Left ventricle myocardium inferior (tissue), 1 donor: ENCODE results near the gene TMEM151B. TPM values are rescaled to one million over a fixed set of nuclear protein-coding genes. Genes with fewer than 3 reads are reported as not detected.

ENCODE experiments used
- DNase-seq: peaks from one replicate; pipeline ENCODE4 v3.0.0-alpha.2; 2020
- H3K27ac ChIP-seq: fragments of 200-600 bp; replicated peaks from 2 replicates; pipeline ENCODE4 v1.8.0; 2021
- H3K27me3 ChIP-seq: fragments of 200-600 bp; 2 replicates; pipeline ENCODE4 v1.8.0; 2021; ENCODE audit warnings: low read depth
- H3K36me3 ChIP-seq: fragments of 200-600 bp; 2 replicates; pipeline ENCODE4 v1.8.0; 2021
- H3K4me1 ChIP-seq: fragments of 200-600 bp; 2 replicates; pipeline ENCODE4 v1.8.0; 2021
- H3K4me3 ChIP-seq: fragments of 200-600 bp; 2 replicates; pipeline ENCODE4 v1.8.0; 2021; ENCODE audit warnings: mild to moderate bottlenecking, moderate library complexity
- H3K9me3 ChIP-seq: fragments of 200-600 bp; replicated peaks from 2 replicates; pipeline ENCODE4 v1.8.0; 2021
- intact Hi-C: fragments of 100-400 bp; cut with micrococcal nuclease; formaldehyde crosslinking; loops from one replicate; pipeline ENCODE4 v1.11.0; 2022
- total RNA-seq: library from RNA; stranded (reverse); fragmentation: NEBNext Ultra II Directional; extraction: Animal tissue kit (Norgen Biotek cat#: 25700); gene quantifications from one replicate; pipeline ENCODE4 v1.2.1, GENCODE V29; 2021
- TF ChIP-seq, protein P1 (sequence below): fragments of 200-600 bp; IDR thresholded peaks from 2 replicates; pipeline ENCODE4 v1.8.0; 2021; ENCODE audit warnings: antibody characterized with exemption, mild to moderate bottlenecking, borderline replicate concordance
- donor health status: DM: no; HTN: yes; CAD: no; lungs with severe emphysema.

TMEM151B gene
- total RNA-seq, 1 donor from 2014 or later: not detected

DNA sequence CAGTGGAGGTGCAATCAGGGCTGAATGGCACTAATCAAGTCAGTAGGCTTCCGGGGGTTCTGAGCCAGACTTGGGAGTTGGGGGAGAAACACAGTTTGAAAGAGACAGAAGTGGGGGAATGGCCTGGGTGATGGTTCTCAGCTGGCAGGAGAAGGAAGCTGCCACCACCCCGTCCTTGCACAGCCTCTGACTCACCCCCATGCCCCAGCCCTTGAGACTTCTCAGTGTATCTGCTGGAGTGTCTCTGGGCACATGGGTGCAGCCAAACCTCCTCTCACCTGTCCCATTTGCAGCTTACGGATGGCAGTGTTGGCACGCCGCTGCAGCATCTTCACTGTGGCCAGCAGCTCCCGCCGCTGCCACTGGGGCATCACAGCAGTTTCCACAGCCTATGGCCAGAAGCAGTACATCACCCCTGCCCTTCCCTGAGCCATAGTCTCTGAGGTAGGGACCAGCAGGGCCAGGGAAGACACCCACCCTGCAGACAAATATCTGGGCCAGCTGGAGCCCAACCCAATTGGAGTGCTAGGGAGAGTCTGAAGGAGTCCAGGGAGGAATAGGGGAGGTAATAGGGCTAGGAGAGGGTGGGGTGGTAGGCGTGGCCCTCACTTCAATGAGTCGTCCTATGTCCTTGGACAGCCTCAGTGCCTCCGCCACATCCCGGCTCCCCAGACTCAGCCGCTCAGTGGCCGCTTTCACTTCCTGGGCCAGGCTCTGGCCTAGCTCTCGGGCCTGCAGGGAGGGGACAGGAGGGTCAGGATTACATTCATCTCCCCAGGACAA, 31.7 kb downstream of the TMEM151B start:
- intact Hi-C loops: no loop called here
- peaks cover 69% of the 10 kb centered on the region for H3K36me3 ChIP-seq
- TF ChIP-seq, protein P1, sequence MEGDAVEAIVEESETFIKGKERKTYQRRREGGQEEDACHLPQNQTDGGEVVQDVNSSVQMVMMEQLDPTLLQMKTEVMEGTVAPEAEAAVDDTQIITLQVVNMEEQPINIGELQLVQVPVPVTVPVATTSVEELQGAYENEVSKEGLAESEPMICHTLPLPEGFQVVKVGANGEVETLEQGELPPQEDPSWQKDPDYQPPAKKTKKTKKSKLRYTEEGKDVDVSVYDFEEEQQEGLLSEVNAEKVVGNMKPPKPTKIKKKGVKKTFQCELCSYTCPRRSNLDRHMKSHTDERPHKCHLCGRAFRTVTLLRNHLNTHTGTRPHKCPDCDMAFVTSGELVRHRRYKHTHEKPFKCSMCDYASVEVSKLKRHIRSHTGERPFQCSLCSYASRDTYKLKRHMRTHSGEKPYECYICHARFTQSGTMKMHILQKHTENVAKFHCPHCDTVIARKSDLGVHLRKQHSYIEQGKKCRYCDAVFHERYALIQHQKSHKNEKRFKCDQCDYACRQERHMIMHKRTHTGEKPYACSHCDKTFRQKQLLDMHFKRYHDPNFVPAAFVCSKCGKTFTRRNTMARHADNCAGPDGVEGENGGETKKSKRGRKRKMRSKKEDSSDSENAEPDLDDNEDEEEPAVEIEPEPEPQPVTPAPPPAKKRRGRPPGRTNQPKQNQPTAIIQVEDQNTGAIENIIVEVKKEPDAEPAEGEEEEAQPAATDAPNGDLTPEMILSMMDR: no peak

DNA sequence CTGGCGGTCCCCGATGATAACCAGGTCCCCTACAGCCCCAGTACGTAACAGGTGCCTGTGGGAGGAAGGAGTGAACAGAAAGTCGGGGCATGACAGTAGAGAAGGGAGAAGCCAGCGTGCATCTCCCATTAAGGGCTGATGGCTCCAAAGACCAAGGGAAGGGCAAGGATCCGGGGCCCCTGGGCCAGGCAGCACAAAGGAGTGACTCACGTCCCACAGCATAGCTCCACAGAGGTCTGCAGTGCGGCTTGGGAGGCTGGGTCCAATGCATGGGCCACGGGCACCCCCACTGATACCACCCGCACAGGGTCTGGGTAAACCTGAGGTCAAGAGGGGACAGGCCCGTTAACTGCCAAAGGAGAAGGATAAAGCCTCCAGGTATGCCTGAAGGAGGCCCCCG, 32.6 kb downstream of the TMEM151B start:
- TF ChIP-seq, protein P1: no peak
- peaks cover 78% of the 10 kb centered on the region for H3K36me3 ChIP-seq
- H3K27me3 ChIP-seq: peaks cover 2% of the 10 kb centered on the region
- no peak for DNase-seq
- H3K9me3 ChIP-seq: no peaks in the 10 kb centered on the region
- H3K4me1 ChIP-seq: peaks cover 3% of the 10 kb centered on the region
- no peak overlapping the region for H3K4me3 ChIP-seq
- H3K27ac ChIP-seq: no peak overlapping the region
- intact Hi-C loops: no loop called here

More for the DNA sequence above, 31.7 kb downstream of the TMEM151B start:
- no peak overlapping the region for H3K27ac ChIP-seq
- H3K4me3 ChIP-seq: no peak overlapping the region
- H3K9me3 ChIP-seq: no peaks in the 10 kb centered on the region
- peaks cover 11% of the 10 kb centered on the region for H3K27me3 ChIP-seq
- peaks cover 12% of the 10 kb centered on the region for H3K4me1 ChIP-seq
- no peak for DNase-seq

DNA sequence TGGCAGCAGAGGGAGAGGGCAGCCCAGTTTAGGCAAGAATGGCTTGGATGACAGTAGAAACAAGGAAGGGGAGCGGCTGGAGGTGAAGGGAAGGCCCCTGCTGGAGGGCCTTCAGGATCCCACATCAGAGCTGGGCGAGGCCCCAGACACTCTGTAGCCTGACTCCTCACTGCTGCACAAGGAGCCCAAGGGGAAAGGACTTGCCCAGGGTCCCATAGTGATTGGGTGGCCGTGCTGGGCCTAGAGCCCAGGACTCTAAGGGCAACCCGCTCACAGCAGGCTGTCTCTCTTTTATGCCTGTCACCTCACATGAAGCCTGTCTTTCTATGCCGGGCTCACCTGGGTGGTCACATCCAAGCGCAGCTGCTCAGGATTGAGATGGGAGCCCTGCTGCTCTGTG, 33.6 kb downstream of the TMEM151B start:
- H3K4me1 ChIP-seq: peaks cover 7% of the 10 kb centered on the region
- no peaks in the 10 kb centered on the region for H3K27me3 ChIP-seq
- H3K9me3 ChIP-seq: no peaks in the 10 kb centered on the region
- H3K4me3 ChIP-seq: no peak overlapping the region
- H3K36me3 ChIP-seq: peaks cover 86% of the 10 kb centered on the region
- intact Hi-C loops: no loop called here
- H3K27ac ChIP-seq: no peak overlapping the region
- TF ChIP-seq, protein P1: no peak
- no peak for DNase-seq

DNA sequence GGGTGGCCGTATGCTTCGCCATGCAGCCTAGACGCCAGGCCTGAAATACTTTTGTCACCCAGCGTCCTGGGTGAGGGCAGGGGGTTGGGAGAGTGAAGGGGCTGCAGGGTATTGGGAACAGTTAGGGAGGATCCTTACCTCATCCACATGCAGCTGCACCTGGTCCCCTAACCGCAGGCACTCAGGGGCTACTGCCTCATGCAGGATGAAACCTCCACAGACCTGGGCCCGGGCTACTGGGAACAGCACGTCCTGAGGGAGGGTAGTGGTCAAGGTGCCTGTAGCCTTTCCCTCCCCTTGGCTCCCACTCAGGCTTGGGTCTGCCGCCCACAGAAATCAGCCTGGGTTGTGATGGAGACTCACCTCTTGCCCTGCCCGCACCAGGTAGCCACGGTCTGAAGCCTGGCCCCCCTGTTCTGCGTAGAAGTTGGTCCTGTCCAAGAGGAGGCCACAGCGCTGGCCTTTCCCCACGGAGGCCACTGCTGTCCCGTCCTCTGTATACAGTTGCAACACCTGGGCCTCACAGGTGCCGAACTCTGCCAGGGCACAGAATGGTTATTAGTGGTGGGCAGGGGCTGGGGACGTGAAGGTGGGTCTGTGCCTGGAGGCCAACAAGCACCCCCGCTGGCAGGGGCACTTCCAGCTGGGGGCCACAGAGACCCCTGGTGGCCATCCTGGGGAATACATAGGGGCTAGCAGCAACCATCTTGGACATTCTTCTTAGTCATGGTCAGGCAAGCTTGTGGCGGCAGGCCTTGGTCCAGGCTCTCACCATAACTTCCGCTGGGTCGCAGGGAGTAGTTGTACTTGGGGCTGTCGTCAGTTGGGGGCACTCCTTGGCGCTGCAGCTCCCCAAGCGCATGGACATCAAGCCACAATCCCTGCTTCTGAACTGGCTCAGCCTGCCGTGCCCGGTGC, 34.3 kb downstream of the TMEM151B start:
- peak; percentile 24 for DNase-seq
- Histone ChIP-seq H3K4me1 (peaks cover 14% of the 10 kb centered on the region), H3K27ac (no peak overlapping the region), H3K9me3 (no peaks in the 10 kb centered on the region), H3K36me3 (peaks cover 93% of the 10 kb centered on the region), H3K4me3 (no peak overlapping the region), H3K27me3 (no peaks in the 10 kb centered on the region)
- intact Hi-C loops: no loop called here
- TF ChIP-seq, protein P1: peak; percentile 71

DNA sequence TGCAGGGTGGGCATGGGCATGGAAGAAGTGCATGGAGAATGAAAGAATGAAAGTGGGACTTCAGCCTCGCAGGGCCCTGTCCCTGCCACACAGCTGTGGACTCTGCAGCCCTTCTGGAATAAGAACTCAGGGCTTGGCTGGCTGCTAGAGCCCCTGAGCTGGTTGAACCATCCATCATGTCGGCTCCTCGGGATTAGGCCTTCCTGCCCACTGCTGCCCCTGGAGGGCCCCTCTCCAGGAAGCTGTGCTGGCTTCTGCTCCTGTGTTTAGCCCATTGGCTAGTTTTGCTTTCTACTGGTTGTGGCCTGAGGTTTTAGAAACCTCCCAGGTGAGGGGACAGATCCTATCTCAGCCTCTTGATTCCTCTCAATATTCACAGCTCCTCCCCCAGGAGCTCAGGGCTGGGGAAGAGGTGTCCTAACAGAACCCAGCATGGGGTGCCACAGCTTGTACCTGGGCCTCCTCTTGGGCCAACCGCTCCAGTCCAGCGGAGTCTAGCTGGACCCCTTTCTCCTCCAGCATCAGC, 35.0 kb downstream of the TMEM151B start:
- Histone ChIP-seq H3K27ac (no peak overlapping the region), H3K36me3 (peaks cover 98% of the 10 kb centered on the region), H3K4me1 (peaks cover 21% of the 10 kb centered on the region), H3K4me3 (no peak overlapping the region), H3K9me3 (no peaks in the 10 kb centered on the region), H3K27me3 (no peaks in the 10 kb centered on the region)
- TF ChIP-seq, protein P1: no peak
- DNase-seq: no peak
- intact Hi-C loops: no loop called here
